C4-2B (cell line): ENCODE measurements around the gene SEC14L2.
"Not testable (repeated sequence)": the region's sequence is repeated elsewhere in the genome, so short reads cannot be mapped to it uniquely, and the experiment has no call there.

Experiments used
- H3K27ac ChIP-seq: fragments of 450-650 bp; 2 replicates; pipeline ENCODE4 v1.5.1; 2017
- CTCF ChIP-seq: fragments of 450-650 bp; conservative IDR thresholded peaks from 2 replicates; pipeline ENCODE4 v1.5.1; 2017; ENCODE audit warnings: mild to moderate bottlenecking
- ZFX ChIP-seq: fragments of 450-650 bp; IDR thresholded peaks from 2 replicates; pipeline ENCODE4 v1.6.1; 2017

The SEC14L2 gene

GRCh38 chr22:30398685-30399680 lies 2.2 kb downstream of the SEC14L2 start:
- TF ChIP-seq ZFX (no peak), CTCF (no peak)
- no peak overlapping the region for H3K27ac ChIP-seq

DNA sequence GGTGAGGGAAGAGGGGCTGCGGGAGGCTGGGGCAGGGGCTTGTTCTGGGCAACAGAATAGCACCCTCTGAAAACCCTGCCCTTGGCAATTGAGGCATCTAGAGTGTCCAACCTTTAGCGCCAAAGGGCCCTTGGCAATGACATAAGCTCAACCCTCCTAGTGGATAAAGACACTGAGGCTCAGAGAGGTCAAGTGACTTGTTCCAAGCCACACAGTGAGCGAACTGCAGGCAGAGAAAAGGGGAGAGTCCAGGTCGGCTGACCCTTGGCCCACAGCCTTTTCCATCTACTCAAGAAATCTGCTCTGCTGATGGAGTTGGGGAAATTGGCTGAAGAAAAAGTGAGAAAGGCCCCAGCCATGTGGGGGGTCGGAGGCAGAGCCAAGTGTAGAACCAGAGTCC lies 2.9 kb downstream of the SEC14L2 start:
- no peak for TF ChIP-seq ZFX
- no peak for TF ChIP-seq CTCF
- no peak overlapping the region for H3K27ac ChIP-seq

- H3K27ac ChIP-seq = no peak overlapping the region
- TF ChIP-seq CTCF (no peak), ZFX (no peak)
Measured at GRCh38 chr22:30400159-30400558, 3.3 kb downstream of the SEC14L2 start.

- H3K27ac ChIP-seq = not testable (repeated sequence)
Measured at GRCh38 chr22:30401024-30401423, 4.2 kb downstream of the SEC14L2 start.

- no peak overlapping the region for H3K27ac ChIP-seq
- no peak for TF ChIP-seq CTCF
- TF ChIP-seq ZFX = no peak
Measured at GRCh38 chr22:30402028-30402765, 5.4 kb downstream of the SEC14L2 start.

DNA sequence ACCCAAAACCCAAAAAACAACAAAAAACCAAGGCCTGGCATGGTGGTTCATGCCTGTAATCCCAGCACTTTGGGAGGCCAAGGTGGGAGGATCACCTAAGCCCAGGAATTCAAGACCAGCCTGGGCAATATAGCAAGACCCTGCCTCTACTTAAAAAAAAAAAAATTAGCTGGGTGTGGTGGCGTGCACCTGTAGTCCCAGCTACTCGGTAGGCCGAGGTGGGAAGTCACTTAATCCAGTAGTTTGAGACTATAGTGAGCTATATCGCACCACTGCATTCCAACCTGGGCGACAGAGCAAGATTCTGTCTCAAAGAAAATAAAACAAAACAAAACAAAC lies 5.9 kb downstream of the SEC14L2 start:
- H3K27ac ChIP-seq = not testable (repeated sequence)

GRCh38 chr22:30404307-30404706 lies 7.5 kb downstream of the SEC14L2 start:
- TF ChIP-seq ZFX = no peak
- TF ChIP-seq CTCF = no peak
- H3K27ac ChIP-seq = no peak overlapping the region

- no peak for TF ChIP-seq ZFX
- no peak for TF ChIP-seq CTCF
- no peak overlapping the region for H3K27ac ChIP-seq
Measured at GRCh38 chr22:30405731-30406130, 8.9 kb downstream of the SEC14L2 start.
